ENCODE data around the gene FGF12. TPM values are rescaled to one million over a fixed set of nuclear protein-coding genes. Genes with fewer than 3 reads are reported as not detected.

FGF12 gene
- total and polyA plus RNA-seq, 2 donors (not counting 1 experiment from before 2014, with no cell fraction given): 0.03 TPM; not detected in 1

GRCh38 chr3:192373032-192373431 lies 354.3 kb downstream of the FGF12 start:
- Histone ChIP-seq H3K4me3 (ENCODE audit: control extremely low read depth in 1 of 5, extremely low read depth in 1 of 5, insufficient read depth in 1 of 5, low read depth in 2 of 5, low read length in 4 of 5) (no peak overlapping the region), H3K4me1 (ENCODE audit: control insufficient read depth in 2 of 2, insufficient read depth in 2 of 2, low read length in 2 of 2) (no peaks in the 10 kb centered on the region), H3K9ac (ENCODE audit: low read length) (no peak overlapping the region), H3K4me2 (replicated peaks; ENCODE audit: low read depth, low read length, poor library complexity, severe bottlenecking) (no peak overlapping the region), H3K79me2 (ENCODE audit: control insufficient read depth, insufficient read depth, low read length) (no peaks in the 10 kb centered on the region), H3K27me3 (replicated peaks in 1 of 4; ENCODE audit: control extremely low read depth in 1 of 4, control insufficient read depth in 3 of 4, insufficient read depth in 4 of 4, low read length in 3 of 4) (no peaks in the 10 kb centered on the region), H4K20me1 (ENCODE audit: control insufficient read depth, insufficient read depth, low read length, poor library complexity, severe bottlenecking) (no peaks in the 10 kb centered on the region), H2AFZ (ENCODE audit: insufficient read depth, low read depth, low read length, poor library complexity, severe bottlenecking) (no peak overlapping the region), H3K27ac (ENCODE audit: low read length in 2 of 2) (no peak overlapping the region), H3K36me3 (replicated peaks in 1 of 2; ENCODE audit: control extremely low read depth in 1 of 2, control insufficient read depth in 1 of 2, extremely low read depth in 1 of 2, insufficient read depth in 2 of 2, low read length in 1 of 2) (no peaks in the 10 kb centered on the region), H3K9me3 (ENCODE audit: control extremely low read depth in 1 of 3, control insufficient read depth in 2 of 3, insufficient read depth in 1 of 3, low read length in 2 of 3) (no peaks in the 10 kb centered on the region)
- intact Hi-C loops (cut with micrococcal nuclease): no loop called here
- no peak for TF ChIP-seq EZH2 (IDR thresholded peaks at IDR 0.05; ENCODE audit: borderline replicate concordance, insufficient read depth, low read depth, low read length, poor library complexity, severe bottlenecking)
- TF ChIP-seq CTCF (IDR thresholded peaks at IDR 0.05): no peak
- H3K4me1 Mint-ChIP-seq: no peaks in the 10 kb centered on the region
- DNase-seq (no peak), ATAC-seq (ENCODE audit: low read depth) (no peak)
- H3K9me3 Mint-ChIP-seq (ENCODE audit: insufficient read depth): no peaks in the 10 kb centered on the region
- WGBS (ENCODE audit: insufficient coverage): 70% methylated on average over 2 of the region's 6 CpGs
- ChIA-PET CTCF (no interaction called here), POLR2A (no interaction called here)
- no peak overlapping the region for H3K27ac Mint-ChIP-seq
- no peaks in the 10 kb centered on the region for H3K27me3 Mint-ChIP-seq
- H3K4me3 Mint-ChIP-seq: no peak overlapping the region

DNA sequence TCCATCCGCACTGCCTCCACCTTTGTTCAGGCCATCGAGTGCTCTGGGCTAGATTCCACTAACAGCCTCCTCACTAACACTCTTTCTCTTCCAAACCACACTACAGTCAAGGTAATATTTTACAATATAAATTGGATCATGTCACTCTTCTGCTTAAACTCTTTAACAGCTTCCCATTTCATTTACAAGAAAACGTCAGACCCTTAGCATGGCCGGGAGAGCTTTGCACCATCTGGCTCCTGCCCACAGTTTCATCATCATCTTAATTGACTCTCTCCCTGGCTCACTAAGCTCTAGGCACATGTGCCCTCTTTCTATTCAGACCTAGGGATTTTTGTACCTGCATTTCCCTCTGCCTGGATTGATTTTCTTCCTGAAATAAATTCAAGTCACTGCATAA lies 354.7 kb downstream of the FGF12 start:
- H3K9me3 Mint-ChIP-seq (ENCODE audit: insufficient read depth): no peaks in the 10 kb centered on the region
- H2AFZ ChIP-seq (ENCODE audit: insufficient read depth, low read depth, low read length, poor library complexity, severe bottlenecking): no peak overlapping the region
- no peak for DNase-seq
- H4K20me1 ChIP-seq (ENCODE audit: control insufficient read depth, insufficient read depth, low read length, poor library complexity, severe bottlenecking): no peaks in the 10 kb centered on the region
- no peak overlapping the region for H3K27ac Mint-ChIP-seq
- WGBS (ENCODE audit: insufficient coverage): 91% methylated on average over 4 of the region's 4 CpGs
- no peaks in the 10 kb centered on the region for H3K9me3 ChIP-seq (ENCODE audit: control extremely low read depth in 1 of 3, control insufficient read depth in 2 of 3, insufficient read depth in 1 of 3, low read length in 2 of 3)
- no peaks in the 10 kb centered on the region for H3K79me2 ChIP-seq (ENCODE audit: control insufficient read depth, insufficient read depth, low read length)
- H3K4me3 Mint-ChIP-seq: no peak overlapping the region
- intact Hi-C loops (cut with micrococcal nuclease): no loop called here
- H3K27ac ChIP-seq (ENCODE audit: low read length in 2 of 2): no peak overlapping the region
- ChIA-PET POLR2A (no interaction called here), CTCF (no interaction called here)
- H3K36me3 ChIP-seq (replicated peaks in 1 of 2; ENCODE audit: control extremely low read depth in 1 of 2, control insufficient read depth in 1 of 2, extremely low read depth in 1 of 2, insufficient read depth in 2 of 2, low read length in 1 of 2): no peaks in the 10 kb centered on the region
- no peak for ATAC-seq (ENCODE audit: low read depth)
- H3K4me3 ChIP-seq (ENCODE audit: control extremely low read depth in 1 of 5, extremely low read depth in 1 of 5, insufficient read depth in 1 of 5, low read depth in 2 of 5, low read length in 4 of 5): no peak overlapping the region
- TF ChIP-seq CTCF (IDR thresholded peaks at IDR 0.05): no peak
- TF ChIP-seq EZH2 (IDR thresholded peaks at IDR 0.05; ENCODE audit: borderline replicate concordance, insufficient read depth, low read depth, low read length, poor library complexity, severe bottlenecking): no peak
- no peaks in the 10 kb centered on the region for H3K4me1 ChIP-seq (ENCODE audit: control insufficient read depth in 2 of 2, insufficient read depth in 2 of 2, low read length in 2 of 2)
- H3K27me3 Mint-ChIP-seq: no peaks in the 10 kb centered on the region
- H3K4me1 Mint-ChIP-seq: no peaks in the 10 kb centered on the region
- H3K9ac ChIP-seq (ENCODE audit: low read length): no peak overlapping the region
- no peaks in the 10 kb centered on the region for H3K27me3 ChIP-seq (replicated peaks in 1 of 4; ENCODE audit: control extremely low read depth in 1 of 4, control insufficient read depth in 3 of 4, insufficient read depth in 4 of 4, low read length in 3 of 4)
- no peak overlapping the region for H3K4me2 ChIP-seq (replicated peaks; ENCODE audit: low read depth, low read length, poor library complexity, severe bottlenecking)
